CD14-positive monocyte (primary cell): ENCODE data around the gene SYT10. TPM values are rescaled to one million over a fixed set of nuclear protein-coding genes. Genes with fewer than 3 reads are reported as not detected.

Experiments used
- DNase-seq, 3 donors: peaks; one replicate each; pipeline ENCODE4 v3.0.0-alpha.2; 2011 to 2022
- H2AFZ ChIP-seq: 2 replicates; pipeline ENCODE4 v1.6.0; 2012; ENCODE audit warnings: mild to moderate bottlenecking, low read depth, low read length, inconsistent platforms; ENCODE audit not compliant: insufficient read depth, poor library complexity, severe bottlenecking
- H3K27ac ChIP-seq, 2 donors: 1 replicate in 1 of 2; 2 replicates in 1 of 2; pipeline ENCODE4 v1.5.1; 2012 to 2013; ENCODE audit warnings: low read length in 2 of 2, control low read depth in 1 of 2, inconsistent platforms in 1 of 2, low read depth in 1 of 2, mild to moderate bottlenecking in 1 of 2
- H3K27me3 ChIP-seq, 2 donors: one replicate each; pipeline versions ENCODE4 v1.6.0 to v1.6.1; 2011 to 2013; ENCODE audit warnings: low read length in 2 of 2; ENCODE audit not compliant: control insufficient read depth in 2 of 2, insufficient read depth in 2 of 2
- H3K36me3 ChIP-seq, 2 donors: replicated peaks in 1 of 2; 1 replicate in 1 of 2; 2 replicates in 1 of 2; pipeline versions ENCODE4 v1.5.1 to v1.6.1; 2012 to 2013; ENCODE audit warnings: low read length in 2 of 2, control low read depth in 1 of 2, inconsistent platforms in 1 of 2, mild to moderate bottlenecking in 1 of 2; ENCODE audit not compliant: insufficient read depth in 2 of 2, control insufficient read depth in 1 of 2
- H3K4me1 ChIP-seq, 2 donors: 1 replicate in 1 of 2; 2 replicates in 1 of 2; pipeline versions ENCODE4 v1.5.1 to v1.6.1; 2012 to 2013; ENCODE audit warnings: low read length in 2 of 2, control low read depth in 1 of 2, inconsistent platforms in 1 of 2, mild to moderate bottlenecking in 1 of 2, moderate library complexity in 1 of 2; ENCODE audit not compliant: insufficient read depth in 2 of 2, control insufficient read depth in 1 of 2
- H3K4me2 ChIP-seq: replicated peaks from 2 replicates; pipeline ENCODE3; 2012; ENCODE audit warnings: low read length, moderate library complexity, mild to moderate bottlenecking; ENCODE audit not compliant: poor library complexity, severe bottlenecking; ENCODE audit errors: extremely low read depth
- H3K4me3 ChIP-seq, 3 experiments: fragments of 200-600 bp in 1 of 3; sonication (generic) in 1 of 3; replicated peaks in 1 of 3; 1 replicate in 2 of 3; 2 replicates in 1 of 3; pipeline ENCODE4 v1.5.1; 2011 to 2013; ENCODE audit warnings: low read length in 3 of 3, mild to moderate bottlenecking in 3 of 3, control low read depth in 2 of 3, low read depth in 2 of 3, inconsistent platforms in 1 of 3, moderate library complexity in 1 of 3
- H3K79me2 ChIP-seq: 2 replicates; pipeline ENCODE4 v1.6.0; 2012; ENCODE audit warnings: mild to moderate bottlenecking, control low read depth, inconsistent platforms, low read length, moderate library complexity; ENCODE audit not compliant: insufficient read depth
- H3K9ac ChIP-seq: 2 replicates; pipeline ENCODE4 v1.6.0; 2017; ENCODE audit warnings: low read length, mild to moderate bottlenecking; ENCODE audit not compliant: insufficient read depth, poor library complexity, severe bottlenecking
- H3K9me3 ChIP-seq, 2 donors: replicated peaks in 1 of 2; 1 replicate in 1 of 2; 2 replicates in 1 of 2; pipeline versions ENCODE4 v1.5.1 to v1.6.1; 2012 to 2013; ENCODE audit warnings: low read length in 2 of 2, control low read depth in 1 of 2; ENCODE audit not compliant: control insufficient read depth in 1 of 2, insufficient read depth in 1 of 2
- H4K20me1 ChIP-seq: 2 replicates; pipeline ENCODE4 v1.6.0; 2012; ENCODE audit warnings: mild to moderate bottlenecking, low read length, control low read depth, moderate library complexity; ENCODE audit not compliant: insufficient read depth
- H3K27ac Mint-ChIP-seq, 7 donors: one replicate each; pipeline ENCODE4 v1.8.0; 2020; ENCODE audit warnings: mild to moderate bottlenecking in 7 of 7, mixed read lengths in 7 of 7, moderate library complexity in 6 of 7, inconsistent platforms in 2 of 7
- H3K27me3 Mint-ChIP-seq, 3 donors: one replicate each; pipeline ENCODE4 v1.8.0; 2021 to 2022; ENCODE audit warnings: low read depth in 3 of 3, mild to moderate bottlenecking in 3 of 3, mixed read lengths in 3 of 3, moderate library complexity in 3 of 3, inconsistent platforms in 1 of 3
- H3K36me3 Mint-ChIP-seq, 2 donors: one replicate each; pipeline ENCODE4 v1.8.0; 2020; ENCODE audit warnings: mixed read lengths in 2 of 2, inconsistent platforms in 1 of 2, mild to moderate bottlenecking in 1 of 2
- H3K4me1 Mint-ChIP-seq: one replicate; pipeline ENCODE4 v1.8.0; 2020; ENCODE audit warnings: mild to moderate bottlenecking, mixed read lengths
- H3K4me3 Mint-ChIP-seq, 2 donors: one replicate each; pipeline ENCODE4 v1.8.0; 2020; ENCODE audit warnings: mild to moderate bottlenecking in 2 of 2, mixed read lengths in 2 of 2, moderate library complexity in 1 of 2
- H3K9me3 Mint-ChIP-seq, 7 donors: one replicate each; pipeline ENCODE4 v1.8.0; 2020 to 2022; ENCODE audit warnings: mixed read lengths in 7 of 7, mild to moderate bottlenecking in 6 of 7, moderate library complexity in 6 of 7, inconsistent platforms in 2 of 7
- WGBS: methylation state at CpG from one replicate; pipeline ENCODE4 v1.1.5; 2013; ENCODE audit warnings: missing lambda C conversion rate; ENCODE audit not compliant: insufficient coverage; 5-methylcytosine and 5-hydroxymethylcytosine counted together
- intact Hi-C, 2 donors: fragments of 100-400 bp; cut with micrococcal nuclease; formaldehyde crosslinking; loops; one replicate each; pipeline versions ENCODE4 v1.15.0 to v1.15.1; 2023
- polyA plus RNA-seq, 3 donors: library from polyadenylated mRNA; depleted of rRNA in 1 of 3; unstranded in 2 of 3; stranded (reverse) in 1 of 3; fragments of 300-500 nt in 2 of 3; fragments of >200 nt in 1 of 3; fragmentation: Illumina TruSeq in 2 of 3; gene quantifications; 1 replicate in 2 of 3; 2 replicates in 1 of 3; pipeline ENCODE4 v1.2.3, GENCODE V29; 2012 to 2021
- TF ChIP-seq, protein P1 (sequence below): fragments of 200-600 bp; IDR thresholded peaks from one replicate; pipeline ENCODE4 v1.8.0; 2022; ENCODE audit warnings: antibody characterized with exemption, mild to moderate bottlenecking

SYT10 gene
- polyA plus RNA-seq, 3 donors, result not detected

DNA sequence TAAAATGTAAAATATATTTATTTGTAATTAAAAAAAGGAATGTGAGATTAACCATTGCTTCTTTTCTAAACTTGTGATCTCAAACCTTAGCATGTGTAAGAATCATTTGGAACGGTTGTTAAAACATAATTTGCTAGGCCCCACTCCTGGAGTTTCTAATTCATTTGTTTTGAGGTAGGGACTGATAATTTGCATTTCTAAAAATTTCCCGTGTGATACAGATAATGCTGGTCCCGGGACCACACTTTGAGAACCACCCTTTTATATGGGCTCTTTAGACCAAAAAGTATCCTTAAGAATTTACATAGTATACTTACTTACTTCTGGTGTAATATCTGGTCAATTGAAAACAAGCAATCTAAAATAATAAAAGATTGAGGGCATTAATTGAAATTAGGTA lies 10.9 kb upstream of the SYT10 start:
- Histone ChIP-seq H3K4me3 (no peak overlapping the region), H3K79me2 (no peaks in the 10 kb centered on the region), H3K36me3 (no peaks in the 10 kb centered on the region), H3K9ac (no peak overlapping the region), H3K4me1 (no peaks in the 10 kb centered on the region), H2AFZ (no peak overlapping the region), H3K9me3 (no peaks in the 10 kb centered on the region), H3K27ac (no peak overlapping the region), H4K20me1 (no peaks in the 10 kb centered on the region), H3K27me3 (no peaks in the 10 kb centered on the region), H3K4me2 (no peak overlapping the region)
- WGBS, result no CpG with 5 or more reads among the region's 3 CpGs
- Mint-ChIP-seq H3K27me3 (no peaks in the 10 kb centered on the region), H3K9me3 (peaks cover 0 to 5% (median 0%) of the 10 kb centered on the region in 7 donors), H3K36me3 (no peaks in the 10 kb centered on the region), H3K4me3 (no peak overlapping the region), H3K27ac (no peak overlapping the region), H3K4me1 (no peaks in the 10 kb centered on the region)
- TF ChIP-seq, protein P1, sequence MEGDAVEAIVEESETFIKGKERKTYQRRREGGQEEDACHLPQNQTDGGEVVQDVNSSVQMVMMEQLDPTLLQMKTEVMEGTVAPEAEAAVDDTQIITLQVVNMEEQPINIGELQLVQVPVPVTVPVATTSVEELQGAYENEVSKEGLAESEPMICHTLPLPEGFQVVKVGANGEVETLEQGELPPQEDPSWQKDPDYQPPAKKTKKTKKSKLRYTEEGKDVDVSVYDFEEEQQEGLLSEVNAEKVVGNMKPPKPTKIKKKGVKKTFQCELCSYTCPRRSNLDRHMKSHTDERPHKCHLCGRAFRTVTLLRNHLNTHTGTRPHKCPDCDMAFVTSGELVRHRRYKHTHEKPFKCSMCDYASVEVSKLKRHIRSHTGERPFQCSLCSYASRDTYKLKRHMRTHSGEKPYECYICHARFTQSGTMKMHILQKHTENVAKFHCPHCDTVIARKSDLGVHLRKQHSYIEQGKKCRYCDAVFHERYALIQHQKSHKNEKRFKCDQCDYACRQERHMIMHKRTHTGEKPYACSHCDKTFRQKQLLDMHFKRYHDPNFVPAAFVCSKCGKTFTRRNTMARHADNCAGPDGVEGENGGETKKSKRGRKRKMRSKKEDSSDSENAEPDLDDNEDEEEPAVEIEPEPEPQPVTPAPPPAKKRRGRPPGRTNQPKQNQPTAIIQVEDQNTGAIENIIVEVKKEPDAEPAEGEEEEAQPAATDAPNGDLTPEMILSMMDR, result no peak
- no peak for DNase-seq
- intact Hi-C loops, result no loop called here

DNA sequence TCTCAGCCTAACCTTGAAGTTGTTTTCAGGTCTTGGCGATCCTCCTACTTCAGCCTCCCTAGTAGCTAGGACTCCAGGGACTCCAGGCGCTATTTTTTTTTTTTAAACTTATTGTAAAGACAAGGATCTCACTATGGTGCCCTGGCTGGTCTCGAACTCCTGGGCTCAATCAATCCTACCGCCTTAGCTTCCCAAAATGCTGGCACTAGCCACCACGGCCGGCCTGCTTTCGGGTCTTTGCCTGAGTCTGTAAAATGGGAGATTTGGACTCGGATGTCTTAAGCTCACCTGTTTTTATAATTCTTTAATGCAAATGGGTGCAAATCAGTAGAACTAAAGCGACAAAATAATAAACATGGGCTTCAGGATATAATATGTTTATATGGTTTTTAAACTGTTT lies 858 bp upstream of the SYT10 start:
- H3K36me3 Mint-ChIP-seq, result no peaks in the 10 kb centered on the region
- TF ChIP-seq, protein P1, result no peak
- no peaks in the 10 kb centered on the region for H3K79me2 ChIP-seq
- peak overlapping the region in 1 of 2 donors; percentile 78 for H3K4me3 Mint-ChIP-seq
- H3K4me2 ChIP-seq, result no peak overlapping the region
- H3K27ac ChIP-seq, result no peak overlapping the region
- H3K4me1 Mint-ChIP-seq, result peaks cover 10% of the 10 kb centered on the region
- H3K27ac Mint-ChIP-seq, result no peak overlapping the region
- H3K27me3 ChIP-seq, result peaks cover 37 to 64% of the 10 kb centered on the region in 2 donors
- H3K9me3 ChIP-seq, result peaks cover 0 to 23% of the 10 kb centered on the region in 2 donors
- H3K4me1 ChIP-seq, result peaks cover 5 to 6% of the 10 kb centered on the region in 2 donors
- no peaks in the 10 kb centered on the region for H4K20me1 ChIP-seq
- H3K36me3 ChIP-seq, result no peaks in the 10 kb centered on the region
- H3K27me3 Mint-ChIP-seq, result peaks cover 41 to 48% (median 43%) of the 10 kb centered on the region in 3 donors
- no peak overlapping the region for H3K9ac ChIP-seq
- intact Hi-C loops, result no loop called here
- DNase-seq, result no peak
- WGBS, result 80% methylated on average over 3 of the region's 9 CpGs
- H2AFZ ChIP-seq, result no peak overlapping the region
- peaks cover 2 to 16% (median 12%) of the 10 kb centered on the region in 7 donors for H3K9me3 Mint-ChIP-seq
- H3K4me3 ChIP-seq, result no peak overlapping the region
